ENCODE measurements around the gene SEMA3D. TPM values are rescaled to one million over a fixed set of nuclear protein-coding genes. Genes with fewer than 3 reads are reported as not detected.

Gene SEMA3D
- total and polyA plus RNA-seq, 2 of the 13 experiments (the other 11 are each of a cell fraction or from before 2014, with no cell fraction given): 0.07 TPM; not detected in 1

GRCh38 chr7:85150624-85151023, 36.2 kb downstream of the SEMA3D start (continued):
- TF ChIP-seq ZNF850 (CRISPR knock-in tag; conservative IDR thresholded peaks at IDR 0.05) (no peak), CBFB (CRISPR knock-in tag; IDR thresholded peaks at IDR 0.05) (no peak), ZNF264 (CRISPR knock-in tag; IDR thresholded peaks at IDR 0.05) (no peak), ZNF256 (CRISPR knock-in tag; conservative IDR thresholded peaks at IDR 0.05) (no peak), ZNF18 (CRISPR knock-in tag; IDR thresholded peaks at IDR 0.05; ENCODE audit: insufficient replicate concordance) (no peak), BRD4 (CRISPR knock-in tag; IDR thresholded peaks at IDR 0.05) (no peak), ZNF34 (CRISPR knock-in tag; IDR thresholded peaks at IDR 0.05; ENCODE audit: borderline replicate concordance) (no peak), ZNF740 (CRISPR knock-in tag; IDR thresholded peaks at IDR 0.05) (no peak), LBX2 (CRISPR knock-in tag; IDR thresholded peaks at IDR 0.05; ENCODE audit: borderline replicate concordance) (no peak), ZMYM3 (CRISPR knock-in tag; IDR thresholded peaks at IDR 0.05) (no peak)

- FAIRE-seq: no peak
- TF ChIP-seq ZNF563 (CRISPR knock-in tag; IDR thresholded peaks at IDR 0.05) (no peak), ZNF18 (CRISPR knock-in tag; IDR thresholded peaks at IDR 0.05; ENCODE audit: insufficient replicate concordance) (no peak), MAF1 (CRISPR knock-in tag; IDR thresholded peaks at IDR 0.05; ENCODE audit: borderline replicate concordance) (no peak), ZNF263 (CRISPR knock-in tag; IDR thresholded peaks at IDR 0.05) (no peak), PHF8 (CRISPR knock-in tag; IDR thresholded peaks at IDR 0.05) (no peak), PATZ1 (CRISPR knock-in tag; IDR thresholded peaks at IDR 0.05) (no peak), ZFP36 (IDR thresholded peaks at IDR 0.05; ENCODE audit: borderline replicate concordance, low read depth, low read length, partially characterized antibody) (no peak), ZNF792 (CRISPR knock-in tag; IDR thresholded peaks at IDR 0.05) (no peak)
Measured at GRCh38 chr7:85144771-85145170, 42.1 kb downstream of the SEMA3D start.

More at GRCh38 chr7:85144771-85145170, 42.1 kb downstream of the SEMA3D start:
- Histone ChIP-seq H3K4me3 (replicated peaks in 1 of 3; ENCODE audit: insufficient read depth in 1 of 3, low read depth in 2 of 3, low read length in 3 of 3) (no peak overlapping the region), H3K4me1 (ENCODE audit: insufficient read depth, low read length) (no peaks in the 10 kb centered on the region), H2AFZ (ENCODE audit: low read length) (no peak overlapping the region), H3K27me3 (ENCODE audit: control insufficient read depth in 1 of 2, insufficient read depth in 2 of 2, low read length in 2 of 2) (no peaks in the 10 kb centered on the region), H4K20me1 (ENCODE audit: insufficient read depth, low read length) (no peaks in the 10 kb centered on the region), H3K9me3 (ENCODE audit: low read length) (no peaks in the 10 kb centered on the region), H3K36me3 (replicated peaks in 1 of 2; ENCODE audit: control insufficient read depth in 1 of 2, insufficient read depth in 2 of 2, low read length in 2 of 2) (no peaks in the 10 kb centered on the region), H3K4me2 (ENCODE audit: low read depth, low read length) (no peak overlapping the region), H3K27ac (ENCODE audit: extremely low read length, insufficient read depth, low read length) (no peak overlapping the region), H3K79me2 (ENCODE audit: insufficient read depth, low read length) (no peaks in the 10 kb centered on the region), H3K9ac (ENCODE audit: insufficient read depth, low read depth, low read length) (no peak overlapping the region)
- in situ Hi-C loops (cut with HindIII; ENCODE audit: extremely low pct_ligation_motif_present, low pct_unique_long_range_greater_than_20kb) (no loop called here), intact Hi-C loops (cut with micrococcal nuclease; ENCODE audit: unreplicated experiment) (no loop called here)
- ChIA-PET CTCF (ENCODE audit: low intra/inter-chr PET ratio, low total read pairs) (no interaction called here), POLR2A (no interaction called here)
- DNase-seq (ENCODE audit: low spot score): no peak
- ATAC-seq: no peak
- BruUV-seq (replicated peaks): no TSS peak
- WGBS (ENCODE audit: low lambda C conversion rate): 3% methylated on average over 1 of the region's 1 CpG
